Measurements from ENCODE around the gene TMEM229B. TPM values are rescaled to one million over a fixed set of nuclear protein-coding genes. Genes with fewer than 3 reads are reported as not detected.

The TMEM229B gene
- total RNA-seq, 6 experiments from 2014 or later, result 0.06 to 1.8 (median 1.2) TPM

DNA sequence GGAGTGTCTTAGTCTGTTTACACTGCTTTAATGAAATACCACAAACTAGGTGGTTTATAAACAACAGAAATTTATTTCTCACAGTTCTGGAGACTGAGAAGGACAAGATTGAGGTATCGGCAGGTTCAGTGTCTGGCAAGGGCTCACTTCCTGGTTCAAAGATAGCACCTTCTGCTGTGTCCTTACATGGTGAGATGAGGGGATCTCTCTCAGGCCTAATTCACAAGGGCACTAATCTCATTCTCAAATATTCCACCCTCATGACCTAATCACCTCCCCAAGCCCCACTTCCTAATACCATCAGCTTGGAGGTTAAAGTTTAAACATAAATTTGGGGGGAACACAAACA is 41.5 kb downstream of the TMEM229B start:
- no peak for DNase-seq
- intact Hi-C loops (cut with DNase I), result no loop called here

DNA sequence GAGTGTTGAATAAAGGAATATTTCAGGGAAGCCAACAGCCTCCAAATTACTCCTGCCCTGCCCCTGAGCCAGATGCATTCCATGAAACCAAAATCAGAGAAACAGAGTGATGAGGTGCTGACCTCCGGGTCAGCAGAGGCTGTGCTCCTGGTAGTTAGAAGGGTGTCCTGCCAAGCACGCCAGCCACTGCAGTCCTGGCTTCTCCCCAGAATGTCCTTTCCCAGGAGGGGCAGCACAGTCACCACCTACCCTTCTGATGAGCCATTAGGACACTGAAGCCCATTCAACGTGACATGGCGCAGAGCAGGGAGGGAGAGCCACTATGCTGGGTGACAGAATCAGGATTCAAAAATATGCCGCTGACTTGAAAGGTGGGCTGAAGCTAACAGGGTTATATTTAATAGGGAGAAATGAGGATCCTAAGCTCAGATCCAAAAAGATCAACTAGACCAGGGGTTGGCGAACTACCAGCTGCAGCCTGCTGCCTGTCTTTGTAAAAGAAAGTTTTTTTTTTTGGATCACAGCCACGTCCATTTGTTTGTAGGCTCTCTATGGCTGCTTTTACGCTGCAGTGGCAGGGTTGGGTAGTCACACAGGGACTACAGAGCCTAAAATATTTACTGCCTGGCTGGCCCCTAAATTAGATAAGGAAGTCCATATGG is 42.0 kb downstream of the TMEM229B start:
- Histone ChIP-seq H3K9me3 (no peaks in the 10 kb centered on the region), H3K4me1 (no peaks in the 10 kb centered on the region), H3K36me3 (no peaks in the 10 kb centered on the region), H3K27me3 (no peaks in the 10 kb centered on the region), H3K4me3 (no peak overlapping the region), H3K27ac (no peak overlapping the region)
- TF ChIP-seq CTCF (IDR thresholded peaks at IDR 0.05), result no peak
- no peak for TF ChIP-seq POLR2A (IDR thresholded peaks at IDR 0.05)
- DNase-seq, result no peak
- intact Hi-C loops (cut with DNase I), result no loop called here
- WGBS (ENCODE audit: insufficient coverage, low coverage, low lambda C conversion rate, missing lambda C conversion rate), result 59% methylated on average over 6 of the region's 8 CpGs
- ATAC-seq, result no peak

More for the DNA sequence above, 41.5 kb downstream of the TMEM229B start:
- no peaks in the 10 kb centered on the region for H3K27me3 ChIP-seq
- H3K36me3 ChIP-seq, result no peaks in the 10 kb centered on the region
- no peak for TF ChIP-seq CTCF (IDR thresholded peaks at IDR 0.05)
- no peak for TF ChIP-seq POLR2A (IDR thresholded peaks at IDR 0.05)
- no peaks in the 10 kb centered on the region for H3K9me3 ChIP-seq
- H3K4me1 ChIP-seq, result no peaks in the 10 kb centered on the region
- no peak overlapping the region for H3K27ac ChIP-seq
- no peak for ATAC-seq
- H3K4me3 ChIP-seq, result no peak overlapping the region
- WGBS (ENCODE audit: insufficient coverage, low coverage, low lambda C conversion rate, missing lambda C conversion rate), result no CpG with 5 or more reads among the region's 1 CpG

DNA sequence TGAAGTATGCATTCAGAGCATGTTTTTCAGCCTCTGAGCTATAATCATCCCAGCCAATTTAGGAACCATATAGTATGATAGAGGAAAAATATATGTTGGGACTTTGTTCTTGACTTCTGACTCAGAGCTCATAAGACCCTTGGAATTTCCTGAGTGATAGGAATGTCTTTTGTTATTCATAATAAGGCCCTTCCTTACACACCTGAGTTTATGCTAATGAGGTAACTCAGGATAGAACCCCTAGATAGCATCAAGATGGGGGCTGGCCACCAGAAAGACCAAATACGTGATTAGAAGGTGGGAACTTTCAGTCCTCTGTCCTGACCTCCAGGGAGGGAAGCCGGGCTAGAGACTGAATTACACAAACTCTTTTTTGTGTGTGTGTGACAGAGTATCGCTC is 44.1 kb downstream of the TMEM229B start:
- intact Hi-C loops (cut with DNase I), result no loop called here
- TF ChIP-seq CTCF (IDR thresholded peaks at IDR 0.05), result no peak
- TF ChIP-seq POLR2A (IDR thresholded peaks at IDR 0.05), result no peak
- 44% methylated on average over 2 of the region's 3 CpGs for WGBS (ENCODE audit: insufficient coverage, low coverage, low lambda C conversion rate, missing lambda C conversion rate)

GRCh38 chr14:67442139-67442906 is 46.2 kb downstream of the TMEM229B start:
- H3K27ac ChIP-seq, result no peak overlapping the region
- no peak overlapping the region for H3K4me3 ChIP-seq
- no peaks in the 10 kb centered on the region for H3K9me3 ChIP-seq
- ATAC-seq (peak in 1 of 4 donors; percentile 26), DNase-seq (no peak)
- 57% methylated on average over 8 of the region's 8 CpGs for WGBS (ENCODE audit: insufficient coverage, low coverage, low lambda C conversion rate, missing lambda C conversion rate)
- no peaks in the 10 kb centered on the region for H3K36me3 ChIP-seq
- no peaks in the 10 kb centered on the region for H3K4me1 ChIP-seq
- intact Hi-C loops (cut with DNase I), result no loop called here
- no peak for TF ChIP-seq POLR2A (IDR thresholded peaks at IDR 0.05)
- TF ChIP-seq CTCF (IDR thresholded peaks at IDR 0.05), result no peak
- H3K27me3 ChIP-seq, result no peaks in the 10 kb centered on the region

More for the DNA sequence above, 44.1 kb downstream of the TMEM229B start:
- Histone ChIP-seq H3K9me3 (no peaks in the 10 kb centered on the region), H3K27ac (no peak overlapping the region), H3K4me1 (no peaks in the 10 kb centered on the region), H3K27me3 (no peaks in the 10 kb centered on the region), H3K4me3 (no peak overlapping the region), H3K36me3 (no peaks in the 10 kb centered on the region)
- DNase-seq, result no peak
- no peak for ATAC-seq

Measured in right lobe of liver (tissue), 6 donors.